ENCODE results near the gene HDAC4. TPM values are rescaled to one million over a fixed set of nuclear protein-coding genes. Genes with fewer than 3 reads are reported as not detected.

The HDAC4 gene
- total RNA-seq, 1 experiment from 2014 or later, result 40.1 TPM

- ChIA-PET CTCF (no interaction called here), POLR2A (no interaction called here)
- Histone ChIP-seq H3K36me3 (ENCODE audit: control insufficient read depth, insufficient read depth, low read length) (no peaks in the 10 kb centered on the region), H3K27me3 (ENCODE audit: control insufficient read depth, insufficient read depth, low read length) (no peaks in the 10 kb centered on the region), H3K27ac (ENCODE audit: low read length) (peak overlapping the region; percentile 62), H3K4me1 (ENCODE audit: control insufficient read depth, insufficient read depth, low read length) (peaks cover 31% of the 10 kb centered on the region), H3K4me3 (ENCODE audit: low read depth in 2 of 2, low read length in 2 of 2) (peak overlapping the region in 1 of 2 experiments; percentile 36; a peak in 2 of 4 replicates), H3K9me3 (ENCODE audit: control insufficient read depth, insufficient read depth, low read depth, low read length) (no peaks in the 10 kb centered on the region)
- in situ Hi-C loops (cut with HindIII; ENCODE audit: low pct_unique_long_range_greater_than_20kb, low sequenced_read_pairs) (no loop called here), intact Hi-C loops (cut with micrococcal nuclease; ENCODE audit: unreplicated experiment) (no loop called here)
- no peak for TF ChIP-seq REST (IDR thresholded peaks at IDR 0.05; ENCODE audit: insufficient read depth in 1 of 2, low read depth in 2 of 2, low read length in 1 of 2)
- TF ChIP-seq TCF7L2 (IDR thresholded peaks at IDR 0.05; ENCODE audit: low read depth, low read length), result no peak
- TF ChIP-seq SIN3A (IDR thresholded peaks at IDR 0.05; ENCODE audit: borderline replicate concordance, insufficient read depth, low read depth, low read length), result no peak
- no peak for TF ChIP-seq CTCF (IDR thresholded peaks at IDR 0.05)
- no peak for TF ChIP-seq POLR2AphosphoS5 (IDR thresholded peaks at IDR 0.05; ENCODE audit: low read depth, low read length)
- DNase-seq (ENCODE audit: low read depth, low spot score), result peak; percentile 12
- ATAC-seq, result peak; percentile 65
- no TSS peak for BruUV-seq (replicated peaks)
These were observed 126.3 kb downstream of the HDAC4 start for GRCh38 chr2:239274391-239275043.

- no peak overlapping the region for H3K4me3 ChIP-seq (ENCODE audit: low read depth in 2 of 2, low read length in 2 of 2)
- no TSS peak for BruUV-seq (replicated peaks)
- ChIA-PET POLR2A (no interaction called here), CTCF (no interaction called here)
- H3K36me3 ChIP-seq (ENCODE audit: control insufficient read depth, insufficient read depth, low read length), result no peaks in the 10 kb centered on the region
- no peaks in the 10 kb centered on the region for H3K27me3 ChIP-seq (ENCODE audit: control insufficient read depth, insufficient read depth, low read length)
- no peak overlapping the region for H3K27ac ChIP-seq (ENCODE audit: low read length)
- in situ Hi-C loops (cut with HindIII; ENCODE audit: low pct_unique_long_range_greater_than_20kb, low sequenced_read_pairs) (no loop called here), intact Hi-C loops (cut with micrococcal nuclease; ENCODE audit: unreplicated experiment) (no loop called here)
- H3K9me3 ChIP-seq (ENCODE audit: control insufficient read depth, insufficient read depth, low read depth, low read length), result no peaks in the 10 kb centered on the region
- H3K4me1 ChIP-seq (ENCODE audit: control insufficient read depth, insufficient read depth, low read length), result peaks cover 24% of the 10 kb centered on the region
- TF ChIP-seq TCF7L2 (IDR thresholded peaks at IDR 0.05; ENCODE audit: low read depth, low read length) (no peak), SIN3A (IDR thresholded peaks at IDR 0.05; ENCODE audit: borderline replicate concordance, insufficient read depth, low read depth, low read length) (no peak), CTCF (IDR thresholded peaks at IDR 0.05) (no peak), POLR2AphosphoS5 (IDR thresholded peaks at IDR 0.05; ENCODE audit: low read depth, low read length) (no peak), REST (IDR thresholded peaks at IDR 0.05; ENCODE audit: insufficient read depth in 1 of 2, low read depth in 2 of 2, low read length in 1 of 2) (no peak)
- no peak for DNase-seq (ENCODE audit: low read depth, low spot score)
- no peak for ATAC-seq
These were observed 127.3 kb downstream of the HDAC4 start for GRCh38 chr2:239273280-239274234.
